Right lobe of liver (tissue), 6 donors: ENCODE results near the gene ARFGAP1. TPM values are rescaled to one million over a fixed set of nuclear protein-coding genes. Genes with fewer than 3 reads are reported as not detected.

Experiments used
- ATAC-seq, 4 donors: fragments of 200-7000 bp; cut with Tn5 transposase; one replicate each; pipeline ENCODE4 v1.9.1; 2020; ENCODE audit warnings: mild to moderate bottlenecking in 4 of 4, moderate library complexity in 4 of 4
- DNase-seq, 3 donors: peaks; one replicate each; pipeline ENCODE4 v3.0.0-alpha.2; 2020
- H3K27ac ChIP-seq, 3 donors: fragments of 200-600 bp; one replicate each; pipeline ENCODE4 v1.8.0; 2022
- H3K27me3 ChIP-seq, 2 donors: fragments of 200-600 bp; one replicate each; pipeline ENCODE4 v1.8.0; 2022
- H3K36me3 ChIP-seq, 4 donors: fragments of 200-600 bp; sonication (generic) in 1 of 4; one replicate each; pipeline versions ENCODE4 v1.5.1 to v1.8.0; 2017 to 2022; ENCODE audit warnings: control low read depth in 1 of 4
- H3K4me1 ChIP-seq, 4 donors: fragments of 200-600 bp; sonication (generic) in 1 of 4; one replicate each; pipeline versions ENCODE4 v1.5.1 to v1.8.0; 2017 to 2022; ENCODE audit warnings: control low read depth in 1 of 4
- H3K4me3 ChIP-seq, 3 donors: fragments of 200-600 bp; one replicate each; pipeline ENCODE4 v1.8.0; 2022
- H3K9me3 ChIP-seq, 4 donors: fragments of 200-600 bp; sonication (generic) in 1 of 4; one replicate each; pipeline versions ENCODE4 v1.5.1 to v1.8.0; 2017 to 2022; ENCODE audit warnings: control low read depth in 1 of 4
- CTCF ChIP-seq, 4 donors: fragments of 200-600 bp in 3 of 4; fragments of 450-650 bp in 1 of 4; IDR thresholded peaks; one replicate each; pipeline versions ENCODE4 v1.5.1 to v1.8.0; 2016 to 2022; ENCODE audit warnings: antibody characterized with exemption in 4 of 4, mild to moderate bottlenecking in 2 of 4
- POLR2A ChIP-seq: fragments of 450-650 bp; IDR thresholded peaks from one replicate; pipeline ENCODE4 v1.6.1; 2017; ENCODE audit warnings: antibody characterized with exemption, mild to moderate bottlenecking
- WGBS: methylation state at CpG from one replicate; pipeline ENCODE4 v1.1.6; 2018; ENCODE audit warnings: low coverage, low lambda C conversion rate; ENCODE audit not compliant: insufficient coverage; ENCODE audit errors: missing lambda C conversion rate; 5-methylcytosine and 5-hydroxymethylcytosine counted together
- intact Hi-C, 2 donors: fragments of 100-400 bp; cut with DNase I; formaldehyde crosslinking; loops; one replicate each; pipeline versions ENCODE4 v1.11.2 to v1.14.1; 2022
- total RNA-seq, 6 experiments: library from RNA; depleted of rRNA in 2 of 6; stranded (reverse); fragments of >200 nt in 2 of 6; fragmentation: NEBNext Ultra II Directional in 3 of 6; extraction: Animal tissue kit (Norgen Biotek cat#: 25700) in 3 of 6; gene quantifications; one replicate each; pipeline versions ENCODE4 v1.1.0 to v1.2.4, GENCODE V29; 2016 to 2023
- donor health status: DM: no; HTN: yes; CAD: no.
- donor health status: DM: no; HTN: no; CAD: no.
- donor health status: DM: no; HTN: no; CAD: no.
- donor health status: DM: no; HTN: yes; CAD: no.
- donor health status: DM: no; HTN: yes; CAD: no.

ARFGAP1 gene
- total RNA-seq, 6 experiments from 2014 or later = 17.4 to 42.8 (median 29.5) TPM

DNA sequence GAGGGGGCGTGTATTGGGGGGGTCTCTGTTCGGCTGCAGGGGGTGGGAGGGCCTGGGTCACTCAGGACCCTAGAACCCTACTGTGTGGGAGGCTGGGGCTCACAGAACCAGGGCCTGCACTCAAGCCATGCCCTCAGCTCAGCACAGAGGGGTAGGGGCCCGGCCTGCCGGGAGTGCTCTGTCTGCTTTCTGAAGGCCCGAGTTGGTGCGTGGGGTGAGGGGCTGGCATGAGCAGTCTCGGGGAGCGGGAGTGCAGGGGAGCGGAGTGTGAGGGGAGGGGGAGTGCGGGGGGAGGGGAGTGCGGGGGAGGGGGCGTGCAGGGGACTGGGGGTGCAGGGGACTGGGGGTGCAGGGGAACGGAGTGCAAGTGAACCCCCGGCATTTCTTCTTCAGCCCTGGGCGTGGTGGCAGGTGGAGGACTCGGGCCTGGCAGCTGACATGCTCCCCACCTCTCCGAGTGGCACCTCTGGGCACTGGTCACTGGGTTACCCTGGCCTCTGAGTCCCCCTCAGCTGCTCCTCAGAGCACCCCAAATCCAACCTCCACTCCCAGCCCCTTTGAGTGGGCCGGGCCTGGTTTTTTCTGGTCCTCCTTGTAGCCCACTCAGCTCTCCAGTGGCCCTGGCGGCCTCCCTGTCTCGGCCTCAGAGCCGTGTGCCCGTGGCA is 21.4 kb downstream of the ARFGAP1 start:
- no peak overlapping the region for H3K4me3 ChIP-seq
- H3K36me3 ChIP-seq = no peaks in the 10 kb centered on the region
- H3K9me3 ChIP-seq = no peaks in the 10 kb centered on the region
- no peak overlapping the region for H3K27ac ChIP-seq
- H3K27me3 ChIP-seq = peaks cover 0 to 11% of the 10 kb centered on the region in 2 donors
- DNase-seq (no peak), ATAC-seq (no peak)
- 39% methylated on average over 10 of the region's 22 CpGs for WGBS
- intact Hi-C loops = no loop called here
- H3K4me1 ChIP-seq = no peaks in the 10 kb centered on the region
- TF ChIP-seq POLR2A = no peak
- no peak for TF ChIP-seq CTCF (IDR thresholded peaks at IDR 0.05)

DNA sequence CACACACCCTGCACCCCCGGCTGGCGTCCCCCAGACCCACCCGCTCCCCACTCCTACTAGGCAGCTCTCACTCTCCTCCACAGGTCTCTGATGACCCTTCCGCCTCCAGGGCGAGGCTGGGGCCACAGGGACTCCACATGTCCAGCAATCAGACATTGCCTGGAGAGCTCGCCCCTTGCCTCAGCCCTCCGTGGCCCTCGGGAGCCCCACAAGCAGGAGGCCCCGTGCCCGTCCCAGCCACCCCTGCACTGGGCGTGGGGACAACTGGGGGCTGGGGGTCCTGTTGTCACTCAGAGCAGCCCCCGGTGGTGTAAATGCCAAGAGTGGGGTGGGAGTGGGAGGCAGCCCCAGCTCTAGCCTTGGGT is 21.9 kb downstream of the ARFGAP1 start:
- peaks cover 0 to 11% of the 10 kb centered on the region in 2 donors for H3K27me3 ChIP-seq
- DNase-seq (no peak), ATAC-seq (no peak)
- no peak overlapping the region for H3K4me3 ChIP-seq
- H3K4me1 ChIP-seq = no peaks in the 10 kb centered on the region
- no peaks in the 10 kb centered on the region for H3K9me3 ChIP-seq
- intact Hi-C loops = no loop called here
- no CpG with 5 or more reads among the region's 12 CpGs for WGBS
- TF ChIP-seq CTCF (IDR thresholded peaks at IDR 0.05) (no peak), POLR2A (no peak)
- no peak overlapping the region for H3K27ac ChIP-seq
- no peaks in the 10 kb centered on the region for H3K36me3 ChIP-seq

GRCh38 chr20:63295018-63295417 is 22.4 kb downstream of the ARFGAP1 start:
- TF ChIP-seq POLR2A (no peak), CTCF (IDR thresholded peaks at IDR 0.05) (no peak)
- Histone ChIP-seq H3K27me3 (peaks cover 0 to 11% of the 10 kb centered on the region in 2 donors), H3K4me1 (no peaks in the 10 kb centered on the region), H3K9me3 (no peaks in the 10 kb centered on the region), H3K4me3 (no peak overlapping the region), H3K36me3 (no peaks in the 10 kb centered on the region), H3K27ac (no peak overlapping the region)
- WGBS = 16% methylated on average over 4 of the region's 19 CpGs
- DNase-seq (no peak), ATAC-seq (no peak)
- intact Hi-C loops = no loop called here

GRCh38 chr20:63295422-63295821 is 22.8 kb downstream of the ARFGAP1 start:
- DNase-seq = no peak
- ATAC-seq = no peak
- WGBS = 26% methylated on average over 12 of the region's 17 CpGs
- no peak overlapping the region for H3K4me3 ChIP-seq
- TF ChIP-seq CTCF (IDR thresholded peaks at IDR 0.05) = no peak
- no peak for TF ChIP-seq POLR2A
- no peaks in the 10 kb centered on the region for H3K36me3 ChIP-seq
- H3K9me3 ChIP-seq = no peaks in the 10 kb centered on the region
- intact Hi-C loops = no loop called here
- peaks cover 0 to 11% of the 10 kb centered on the region in 2 donors for H3K27me3 ChIP-seq
- H3K4me1 ChIP-seq = no peaks in the 10 kb centered on the region
- no peak overlapping the region for H3K27ac ChIP-seq
